PC-9 (cell line): Measurements from ENCODE around the gene MRPL54.

Experiments used
- CTCF ChIP-seq: fragments of 200-600 bp; sonication (generic); conservative IDR thresholded peaks from 2 replicates; pipeline ENCODE4 v1.6.1; 2017; ENCODE audit warnings: mixed run types, antibody characterized with exemption, mild to moderate bottlenecking, moderate library complexity
- EZH2 ChIP-seq: fragments of 200-600 bp; sonication (generic); IDR thresholded peaks from 2 replicates; pipeline ENCODE4 v1.8.0; 2017; ENCODE audit warnings: antibody characterized with exemption, low read depth

GRCh38 chr19:3800996-3801395 lies 38.5 kb downstream of the MRPL54 start:
- TF ChIP-seq CTCF = no peak
- TF ChIP-seq EZH2 = no peak
